Astrocyte (in vitro differentiated cells and primary cell): ENCODE results near the gene CD28.

Experiments used
- EZH2 ChIP-seq: IDR thresholded peaks from 2 replicates; pipeline ENCODE4 v1.6.1; 2012; ENCODE audit warnings: mild to moderate bottlenecking, low read length, inconsistent platforms; ENCODE audit not compliant: insufficient read depth
- TF ChIP-seq, protein P1 (sequence below): IDR thresholded peaks from 2 replicates; pipeline ENCODE4 v1.5.1; 2011; ENCODE audit warnings: low read depth, mild to moderate bottlenecking, inconsistent platforms, low read length, moderate library complexity; ENCODE audit not compliant: insufficient read depth

DNA sequence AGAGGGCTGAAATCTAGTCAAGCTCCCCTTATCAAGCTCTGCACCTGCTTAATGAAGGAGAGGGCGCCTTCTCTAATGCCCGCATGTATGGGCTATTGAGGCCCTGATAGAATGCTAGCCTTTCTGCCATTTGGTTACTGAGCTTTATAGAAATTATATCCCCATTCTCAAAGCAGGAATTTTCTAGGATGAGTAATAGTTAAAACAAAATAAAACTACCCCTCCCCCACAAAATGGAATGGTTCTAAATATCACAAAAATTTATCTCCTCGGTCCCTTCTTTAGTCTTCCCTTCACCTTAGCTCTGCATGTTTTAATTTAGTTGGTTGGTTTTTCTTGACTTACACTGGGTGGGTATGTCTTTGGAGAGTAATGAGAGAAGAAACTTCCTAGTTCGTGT lies 37.7 kb downstream of the CD28 start:
- TF ChIP-seq, protein P1, sequence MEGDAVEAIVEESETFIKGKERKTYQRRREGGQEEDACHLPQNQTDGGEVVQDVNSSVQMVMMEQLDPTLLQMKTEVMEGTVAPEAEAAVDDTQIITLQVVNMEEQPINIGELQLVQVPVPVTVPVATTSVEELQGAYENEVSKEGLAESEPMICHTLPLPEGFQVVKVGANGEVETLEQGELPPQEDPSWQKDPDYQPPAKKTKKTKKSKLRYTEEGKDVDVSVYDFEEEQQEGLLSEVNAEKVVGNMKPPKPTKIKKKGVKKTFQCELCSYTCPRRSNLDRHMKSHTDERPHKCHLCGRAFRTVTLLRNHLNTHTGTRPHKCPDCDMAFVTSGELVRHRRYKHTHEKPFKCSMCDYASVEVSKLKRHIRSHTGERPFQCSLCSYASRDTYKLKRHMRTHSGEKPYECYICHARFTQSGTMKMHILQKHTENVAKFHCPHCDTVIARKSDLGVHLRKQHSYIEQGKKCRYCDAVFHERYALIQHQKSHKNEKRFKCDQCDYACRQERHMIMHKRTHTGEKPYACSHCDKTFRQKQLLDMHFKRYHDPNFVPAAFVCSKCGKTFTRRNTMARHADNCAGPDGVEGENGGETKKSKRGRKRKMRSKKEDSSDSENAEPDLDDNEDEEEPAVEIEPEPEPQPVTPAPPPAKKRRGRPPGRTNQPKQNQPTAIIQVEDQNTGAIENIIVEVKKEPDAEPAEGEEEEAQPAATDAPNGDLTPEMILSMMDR: no peak
- no peak for TF ChIP-seq EZH2
